Mucosa of rectum (tissue), 2 donors: Measurements from ENCODE around the gene STRAP.
"Not testable (repeated sequence)": the region's sequence is repeated elsewhere in the genome, so short reads cannot be mapped to it uniquely, and the experiment has no call there.

Source experiments
- H3K27ac ChIP-seq, 2 donors: one replicate each; pipeline ENCODE4 v1.7.0; 2013; ENCODE audit warnings: inconsistent platforms in 2 of 2, low read depth in 2 of 2, low read length in 2 of 2
- H3K27me3 ChIP-seq, 2 donors: one replicate each; pipeline ENCODE4 v1.7.0; 2013; ENCODE audit warnings: low read length in 2 of 2; ENCODE audit not compliant: control insufficient read depth in 2 of 2, insufficient read depth in 2 of 2
- H3K36me3 ChIP-seq, 2 donors: one replicate each; pipeline ENCODE4 v1.7.0; 2013; ENCODE audit warnings: low read length in 2 of 2; ENCODE audit not compliant: control insufficient read depth in 2 of 2, insufficient read depth in 2 of 2
- H3K4me1 ChIP-seq, 2 donors: one replicate each; pipeline ENCODE4 v1.7.0; 2013; ENCODE audit warnings: low read length in 2 of 2, mild to moderate bottlenecking in 1 of 2; ENCODE audit not compliant: control insufficient read depth in 2 of 2, insufficient read depth in 2 of 2
- H3K4me3 ChIP-seq, 2 donors: one replicate each; pipeline ENCODE4 v1.7.0; 2013; ENCODE audit warnings: low read length in 2 of 2
- H3K9ac ChIP-seq, 2 donors: one replicate each; pipeline ENCODE4 v1.7.0; 2013; ENCODE audit warnings: low read length in 2 of 2, low read depth in 1 of 2, mild to moderate bottlenecking in 1 of 2
- H3K9me3 ChIP-seq, 2 donors: one replicate each; pipeline ENCODE4 v1.7.0; 2013; ENCODE audit warnings: low read length in 2 of 2; ENCODE audit not compliant: control insufficient read depth in 2 of 2
- donor health status: healthy.
- donor health status: Normal muscosa, but diverticular disease.

The STRAP gene

GRCh38 chr12:15892645-15893259 lies 10.6 kb downstream of the STRAP start:
- H3K27me3 ChIP-seq, result no peaks in the 10 kb centered on the region
- no peak overlapping the region for H3K27ac ChIP-seq
- H3K36me3 ChIP-seq, result peaks cover 20 to 31% of the 10 kb centered on the region in 2 donors
- no peaks in the 10 kb centered on the region for H3K9me3 ChIP-seq
- H3K4me1 ChIP-seq, result no peaks in the 10 kb centered on the region
- H3K4me3 ChIP-seq, result no peak overlapping the region
- H3K9ac ChIP-seq, result no peak overlapping the region

- Histone ChIP-seq H3K9ac (no peak overlapping the region), H3K27me3 (no peaks in the 10 kb centered on the region), H3K27ac (no peak overlapping the region), H3K9me3 (no peaks in the 10 kb centered on the region), H3K4me1 (no peaks in the 10 kb centered on the region), H3K36me3 (peaks cover 20 to 31% of the 10 kb centered on the region in 2 donors), H3K4me3 (no peak overlapping the region)
Observed at GRCh38 chr12:15893260-15893659, 11.1 kb downstream of the STRAP start.

- Histone ChIP-seq H3K9ac (no peak overlapping the region), H3K27ac (no peak overlapping the region), H3K36me3 (peaks cover 26 to 34% of the 10 kb centered on the region in 2 donors), H3K4me1 (no peaks in the 10 kb centered on the region), H3K9me3 (no peaks in the 10 kb centered on the region), H3K4me3 (no peak overlapping the region), H3K27me3 (no peaks in the 10 kb centered on the region)
Observed at GRCh38 chr12:15896867-15897266, 14.7 kb downstream of the STRAP start.

- Histone ChIP-seq H3K4me1 (no peaks in the 10 kb centered on the region), H3K27ac (no peak overlapping the region), H3K9ac (no peak overlapping the region), H3K27me3 (no peaks in the 10 kb centered on the region), H3K4me3 (no peak overlapping the region), H3K9me3 (no peaks in the 10 kb centered on the region), H3K36me3 (peaks cover 30 to 35% of the 10 kb centered on the region in 2 donors)
Observed at GRCh38 chr12:15897433-15897832, 15.2 kb downstream of the STRAP start.

- Histone ChIP-seq H3K9ac (no peak overlapping the region), H3K27ac (no peak overlapping the region), H3K4me3 (no peak overlapping the region), H3K36me3 (peaks cover 37% of the 10 kb centered on the region in 2 donors), H3K4me1 (no peaks in the 10 kb centered on the region), H3K9me3 (no peaks in the 10 kb centered on the region), H3K27me3 (no peaks in the 10 kb centered on the region)
Observed at GRCh38 chr12:15899282-15899870, 17.2 kb downstream of the STRAP start.

GRCh38 chr12:15904378-15904920 lies 22.3 kb downstream of the STRAP start:
- H3K27me3 ChIP-seq, result no peaks in the 10 kb centered on the region
- no peaks in the 10 kb centered on the region for H3K9me3 ChIP-seq
- H3K36me3 ChIP-seq, result peaks cover 18 to 32% of the 10 kb centered on the region in 2 donors
- H3K27ac ChIP-seq, result no peak overlapping the region
- no peaks in the 10 kb centered on the region for H3K4me1 ChIP-seq
- no peak overlapping the region for H3K9ac ChIP-seq
- H3K4me3 ChIP-seq, result no peak overlapping the region

GRCh38 chr12:15910468-15910863 lies 28.3 kb downstream of the STRAP start:
- no peaks in the 10 kb centered on the region for H3K36me3 ChIP-seq
- peak overlapping the region in 1 of 2 donors; percentile 97 for H3K9ac ChIP-seq
- peak overlapping the region; percentile 96 for H3K27ac ChIP-seq
- peaks cover 10 to 11% of the 10 kb centered on the region in 2 donors for H3K4me1 ChIP-seq
- H3K27me3 ChIP-seq, result no peaks in the 10 kb centered on the region
- H3K9me3 ChIP-seq, result no peaks in the 10 kb centered on the region
- H3K4me3 ChIP-seq, result peak overlapping the region; percentile 84 to 89

GRCh38 chr12:15910864-15911721 lies 28.9 kb downstream of the STRAP start, which contains the start of gene DERA:
Gene DERA, plus strand, starts transcription at chr12:15911332. Its CDS starts 52 bp downstream, at chr12:15911384.
- Histone ChIP-seq H3K9me3 (no peaks in the 10 kb centered on the region), H3K27ac (peak within 1 kb of the TSS; percentile 96)

GRCh38 chr12:15911931-15912330 lies 29.7 kb downstream of the STRAP start:
- H3K36me3 ChIP-seq, H3K27me3 ChIP-seq, H3K9me3 ChIP-seq: not testable (repeated sequence)
- Histone ChIP-seq H3K4me3 (peak overlapping the region; percentile 84 to 89), H3K4me1 (peaks cover 10 to 11% of the 10 kb centered on the region in 2 donors), H3K27ac (peak overlapping the region; percentile 96), H3K9ac (peak overlapping the region; percentile 89 to 97)

More at GRCh38 chr12:15910864-15911721, 28.9 kb downstream of the STRAP start, which contains the start of gene DERA:
- peak within 1 kb of the TSS; percentile 89 to 97 for H3K9ac ChIP-seq
- H3K4me1 ChIP-seq, result peaks cover 10 to 11% of the 10 kb centered on the region in 2 donors
- no peaks in the 10 kb centered on the region for H3K27me3 ChIP-seq
- peak within 1 kb of the TSS; percentile 84 to 89 for H3K4me3 ChIP-seq
- H3K36me3 ChIP-seq, result no peaks in the 10 kb centered on the region

GRCh38 chr12:15914131-15914530 lies 31.9 kb downstream of the STRAP start:
- H3K4me1 ChIP-seq, result peaks cover 10 to 11% of the 10 kb centered on the region in 2 donors
- H3K27me3 ChIP-seq, H3K4me3 ChIP-seq, H3K9ac ChIP-seq, H3K27ac ChIP-seq, H3K36me3 ChIP-seq, H3K9me3 ChIP-seq: not testable (repeated sequence)
